Stimulated activated CD8-positive, alpha-beta memory T cell treated with anti-CD3 and anti-CD28 coated beads, Interleukin-12 subunit alpha, Interleukin-12 subunit beta, amount 100 ng/mL, for 24 hours (primary cell): ENCODE data around the gene DCAF7.

Source experiments
- DNase-seq: peaks from one replicate; pipeline ENCODE4 v3.0.0-alpha.2; 2020; ENCODE audit errors: extremely low read depth

Gene DCAF7, protein sequence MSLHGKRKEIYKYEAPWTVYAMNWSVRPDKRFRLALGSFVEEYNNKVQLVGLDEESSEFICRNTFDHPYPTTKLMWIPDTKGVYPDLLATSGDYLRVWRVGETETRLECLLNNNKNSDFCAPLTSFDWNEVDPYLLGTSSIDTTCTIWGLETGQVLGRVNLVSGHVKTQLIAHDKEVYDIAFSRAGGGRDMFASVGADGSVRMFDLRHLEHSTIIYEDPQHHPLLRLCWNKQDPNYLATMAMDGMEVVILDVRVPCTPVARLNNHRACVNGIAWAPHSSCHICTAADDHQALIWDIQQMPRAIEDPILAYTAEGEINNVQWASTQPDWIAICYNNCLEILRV

DNA sequence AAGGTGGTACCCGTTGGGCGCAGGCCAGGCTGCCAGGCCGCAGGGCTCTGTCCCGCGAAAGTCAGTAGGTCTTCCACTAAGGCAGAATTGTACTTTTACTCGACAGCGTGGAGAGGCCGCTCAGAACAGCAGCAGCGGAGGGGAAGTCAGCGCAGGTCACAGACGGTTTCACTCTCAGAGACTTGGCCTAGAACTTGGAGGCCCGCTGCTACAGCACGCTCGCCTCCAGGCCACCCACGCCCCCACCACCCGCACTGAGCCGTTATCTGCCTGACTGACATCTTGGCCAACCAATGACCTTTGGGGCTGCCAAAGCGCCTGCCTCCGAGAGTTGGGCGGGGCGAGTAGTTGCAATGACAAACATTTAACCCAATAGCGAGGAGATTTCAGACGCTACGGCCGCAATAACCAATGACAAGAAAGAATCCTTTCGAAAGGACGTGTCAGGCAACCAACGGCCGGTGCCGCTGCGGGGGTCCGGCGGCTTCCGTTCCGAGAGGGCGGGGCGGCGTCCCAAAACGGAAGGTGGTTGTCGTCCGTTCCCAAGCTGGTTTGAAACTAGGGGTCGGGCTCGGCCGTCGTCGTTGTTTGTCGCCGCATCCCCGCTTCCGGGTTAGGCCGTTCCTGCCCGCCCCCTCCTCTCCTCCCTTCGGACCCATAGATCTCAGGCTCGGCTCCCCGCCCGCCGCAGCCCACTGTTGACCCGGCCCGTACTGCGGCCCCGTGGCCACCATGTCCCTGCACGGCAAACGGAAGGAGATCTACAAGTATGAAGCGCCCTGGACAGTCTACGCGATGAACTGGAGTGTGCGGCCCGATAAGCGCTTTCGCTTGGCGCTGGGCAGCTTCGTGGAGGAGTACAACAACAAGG is at the start of gene DCAF7:
Gene DCAF7 (plus strand): TSS at position 532 of the 871 bp plus-strand sequence. CDS start 201 bp downstream, at position 733.
- DNase-seq = peak; percentile 99

DNA sequence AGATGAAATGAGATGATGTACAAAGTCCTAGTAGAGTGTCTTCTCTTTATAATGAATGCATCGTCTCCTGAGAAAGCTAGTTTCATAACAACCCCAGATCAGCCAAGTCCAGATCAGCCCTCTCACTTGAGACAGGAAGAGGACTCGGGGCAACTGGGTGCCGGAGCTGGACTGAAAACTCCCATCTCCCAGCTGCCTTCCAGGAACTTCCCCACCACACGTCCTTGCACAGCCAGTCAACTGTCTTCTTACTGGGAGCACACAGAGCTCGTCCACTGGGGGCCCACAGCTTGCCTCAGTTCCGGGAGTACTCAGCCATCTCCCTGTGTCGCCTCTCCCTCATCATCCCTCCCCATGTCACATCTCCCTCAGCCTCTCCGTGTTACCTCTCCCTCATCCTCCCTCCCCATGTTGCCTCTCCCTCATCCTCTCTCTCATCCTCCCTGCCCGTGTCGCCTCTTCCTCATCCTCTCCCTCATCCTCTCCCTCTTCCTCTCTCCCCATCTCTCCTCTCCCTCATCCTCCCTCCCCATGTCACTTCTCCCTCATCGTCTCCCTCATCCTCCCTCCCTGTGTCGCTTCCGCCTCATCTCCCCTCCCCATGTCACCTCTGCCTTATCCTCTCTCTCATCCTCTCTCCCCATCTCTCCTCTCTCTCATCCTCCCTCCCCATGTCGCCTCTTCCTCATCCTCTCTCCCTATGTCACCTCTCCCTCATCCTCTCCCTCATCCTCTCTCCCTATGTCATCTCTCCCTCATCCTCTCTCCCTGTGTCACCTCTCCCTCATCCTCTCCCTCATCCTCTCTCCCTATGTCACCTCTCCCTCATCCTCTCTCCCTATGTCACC is 49.5 kb upstream of the DCAF7 start:
- DNase-seq = no peak

DNA sequence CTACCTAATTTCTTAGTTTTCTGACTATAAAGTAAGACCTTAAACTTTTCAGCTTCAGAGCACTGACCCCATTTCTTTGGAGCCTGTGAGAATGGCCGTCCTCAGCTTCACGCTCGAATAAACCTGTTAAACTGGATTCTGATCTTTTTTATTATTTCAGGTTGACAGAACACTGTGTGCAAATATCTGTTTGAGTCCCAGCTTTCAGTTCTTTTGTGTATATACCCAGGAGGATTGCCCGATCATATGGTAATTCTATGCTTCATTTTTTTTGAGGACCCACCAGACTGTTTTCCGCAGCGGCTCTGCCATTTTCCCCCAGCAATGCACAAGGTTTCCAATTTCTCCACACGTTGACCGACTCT is 47.0 kb upstream of the DCAF7 start:
- DNase-seq = no peak

DNA sequence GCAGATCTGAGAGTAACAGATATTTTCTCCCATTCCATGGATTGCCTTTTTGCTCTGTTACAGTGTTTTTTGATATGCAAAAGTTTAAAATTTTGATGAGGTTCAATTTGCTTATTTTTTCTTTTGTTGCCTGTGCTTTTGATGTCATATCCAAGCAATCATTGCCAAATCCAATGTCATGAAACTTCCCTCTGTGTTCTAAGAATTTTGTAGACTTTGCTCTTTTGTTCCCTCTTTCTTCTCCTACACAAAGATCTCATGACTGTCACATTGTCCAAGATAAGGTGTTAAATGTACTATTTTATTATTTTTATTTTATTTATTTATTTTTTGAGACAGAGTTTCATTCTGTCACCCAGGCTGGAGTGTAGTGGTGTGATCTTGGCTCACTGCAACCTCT is 46.0 kb upstream of the DCAF7 start:
- no peak for DNase-seq

DNA sequence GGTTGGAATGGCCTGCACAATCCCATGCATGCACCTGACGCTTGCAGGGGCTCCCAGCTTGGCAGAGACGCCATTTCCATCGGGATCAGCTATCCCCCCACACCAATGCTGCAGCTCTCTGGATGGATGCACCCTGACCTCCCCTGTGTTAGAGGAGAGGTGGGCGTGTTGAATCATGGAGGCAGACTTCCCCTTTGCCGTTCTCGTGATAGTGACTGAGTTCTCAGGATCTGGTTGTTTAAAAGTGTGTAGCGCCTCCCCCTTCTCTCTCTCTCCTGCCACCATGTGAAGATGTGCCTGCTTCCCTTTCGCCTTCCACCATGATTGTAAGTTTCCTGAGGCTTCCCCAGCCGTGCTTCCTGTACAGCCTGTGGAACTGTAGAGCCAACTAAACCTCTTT is 44.9 kb upstream of the DCAF7 start:
- no peak for DNase-seq

DNA sequence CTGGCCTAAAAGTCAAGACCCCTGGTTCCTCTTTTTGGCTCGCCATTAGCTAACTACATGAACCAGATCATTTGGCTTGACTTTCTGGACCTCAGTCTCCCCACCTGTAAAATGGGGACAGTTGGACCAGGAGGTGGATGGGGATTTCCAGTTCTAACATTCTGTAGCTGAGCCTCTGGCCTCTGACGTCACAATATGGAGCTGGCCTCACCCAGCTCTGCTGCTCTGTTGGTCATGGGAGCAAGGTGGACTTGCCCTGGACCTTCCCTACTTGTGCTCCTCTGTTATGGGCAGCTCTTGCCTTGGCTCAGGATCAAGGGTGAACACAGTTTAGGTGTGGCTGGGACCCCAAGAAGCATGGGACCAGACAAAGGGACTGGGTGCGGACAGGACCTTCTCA is 43.6 kb upstream of the DCAF7 start:
- no peak for DNase-seq

DNA sequence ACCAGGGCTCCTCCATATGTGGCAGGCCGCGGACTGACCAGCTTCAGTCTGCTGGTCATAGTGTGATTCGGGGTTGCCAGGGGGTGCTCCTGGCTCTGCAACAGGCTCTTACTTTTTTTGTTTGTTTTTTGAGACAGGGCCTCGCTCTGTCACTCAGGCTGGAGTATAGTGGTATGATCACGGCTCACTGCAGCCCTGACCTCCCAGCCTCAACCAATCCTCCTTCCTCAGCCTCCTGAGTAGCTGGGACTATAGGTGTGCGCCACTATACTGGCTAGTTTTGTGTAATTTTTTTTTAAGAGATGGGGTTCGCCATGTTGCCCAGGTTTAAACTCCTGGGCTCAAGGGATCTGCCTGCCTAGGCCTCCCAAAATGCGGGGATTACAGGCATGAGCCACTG is 38.9 kb upstream of the DCAF7 start:
- DNase-seq = no peak

DNA sequence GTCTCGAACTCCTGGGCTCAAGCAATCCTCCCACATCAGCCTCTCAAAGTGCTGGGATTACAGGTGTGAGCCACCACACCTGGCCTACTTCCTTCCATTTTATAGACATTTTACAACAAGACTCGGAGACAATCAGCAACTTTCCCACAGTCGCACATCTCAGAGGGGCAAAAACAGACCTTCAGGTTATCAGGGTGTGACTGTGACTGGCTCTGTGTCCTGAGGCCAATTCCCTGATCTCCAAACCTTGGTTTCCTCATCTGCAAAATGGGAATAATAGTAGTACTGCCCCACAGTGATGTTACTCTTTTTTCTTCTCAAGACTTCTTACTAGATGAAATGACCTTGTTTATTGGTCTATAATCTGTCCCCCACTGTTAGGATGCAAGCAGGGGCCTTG is 37.9 kb upstream of the DCAF7 start:
- DNase-seq = no peak

DNA sequence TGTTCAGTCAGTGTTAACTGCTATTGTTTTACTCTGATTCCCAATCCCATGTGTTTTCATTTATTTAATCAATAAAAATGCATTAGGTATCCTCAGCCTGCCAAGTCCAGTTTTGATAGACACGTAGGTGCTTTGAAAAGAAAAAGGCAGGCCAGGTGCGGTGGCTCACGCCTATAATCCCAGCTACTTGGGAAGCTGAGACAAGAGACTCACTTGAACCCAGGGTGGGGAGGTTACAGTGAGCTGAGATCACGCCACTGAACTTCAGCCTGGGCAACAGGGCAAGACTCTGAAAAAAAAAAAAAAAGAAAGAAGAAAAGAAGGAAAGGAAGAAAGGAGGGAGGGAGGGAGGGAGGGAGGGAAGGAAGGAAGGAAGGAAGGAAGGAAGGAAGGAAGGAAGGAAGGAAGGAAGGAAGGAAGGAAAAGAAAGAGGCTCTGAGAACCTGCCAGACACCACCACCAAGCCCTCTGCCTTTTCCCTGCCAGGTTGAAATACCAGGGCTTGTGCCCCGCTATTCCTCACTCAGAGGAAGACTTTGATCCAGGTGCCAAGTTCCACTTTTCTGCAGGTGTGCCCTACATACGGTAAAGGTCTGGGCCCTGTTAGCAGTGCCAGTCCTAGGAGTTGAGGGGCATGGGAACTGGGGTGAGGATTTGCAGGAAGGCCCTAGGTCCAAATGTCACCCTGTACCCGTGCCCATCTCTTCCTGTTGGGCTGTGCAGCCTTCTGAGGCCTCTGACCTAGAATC is 37.2 kb upstream of the DCAF7 start:
- no peak for DNase-seq

DNA sequence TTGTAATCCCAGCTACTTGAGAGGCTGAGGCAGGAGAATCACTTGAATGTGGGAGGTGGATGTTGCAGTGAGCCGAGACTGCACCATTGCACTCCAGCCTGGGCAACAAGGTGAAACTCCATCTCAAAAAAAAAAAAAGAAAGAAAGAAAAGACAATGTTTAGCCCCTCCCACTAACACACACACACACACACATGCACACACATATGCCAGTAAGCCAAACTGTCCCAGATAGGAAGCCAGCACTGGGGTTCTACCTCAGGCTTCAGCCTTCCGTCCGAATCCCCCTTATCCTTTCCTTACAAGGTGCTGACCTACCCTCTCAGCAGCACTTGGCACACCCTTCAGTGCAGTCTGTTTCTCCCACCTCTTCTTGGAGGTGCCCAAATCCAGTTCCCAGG is 35.8 kb upstream of the DCAF7 start:
- DNase-seq = no peak

DNA sequence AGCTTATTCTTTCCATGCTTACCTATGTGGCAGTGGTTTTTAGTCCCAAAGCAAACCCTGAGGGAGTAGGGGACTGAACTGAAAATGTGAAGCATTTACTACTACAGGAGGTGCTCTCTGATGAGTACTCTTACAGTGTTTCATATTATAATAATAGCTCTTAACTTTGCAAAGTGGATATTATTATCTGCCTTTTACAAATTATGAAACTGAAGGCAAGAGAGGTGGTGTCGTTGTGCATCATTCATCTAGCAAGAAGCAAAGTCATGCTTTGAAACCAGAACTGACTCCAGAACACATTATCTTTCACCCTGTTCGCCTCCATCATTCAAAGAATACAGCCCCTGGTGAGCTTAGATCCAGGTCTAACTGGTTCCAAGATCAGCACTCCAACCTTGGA is 35.3 kb upstream of the DCAF7 start:
- DNase-seq = no peak

DNA sequence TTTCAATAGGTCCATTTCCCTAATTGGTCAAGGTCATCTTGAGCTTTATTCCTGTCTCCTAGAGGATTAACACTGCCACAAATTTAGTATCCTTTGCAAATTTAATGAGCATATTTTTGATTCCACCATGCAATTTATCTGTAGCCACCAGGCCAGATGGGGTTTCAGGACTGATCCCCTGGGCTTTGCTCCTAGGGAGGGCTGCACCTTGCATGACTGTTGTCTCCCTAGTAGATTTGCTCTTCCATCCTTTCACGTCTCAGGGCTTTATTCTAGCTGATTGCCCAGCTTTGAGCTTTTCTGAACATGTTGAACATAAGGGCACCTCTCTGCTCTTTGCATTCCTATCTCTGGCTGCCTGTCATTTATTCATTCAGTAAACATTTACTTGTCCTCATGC is 34.9 kb upstream of the DCAF7 start:
- no peak for DNase-seq

DNA sequence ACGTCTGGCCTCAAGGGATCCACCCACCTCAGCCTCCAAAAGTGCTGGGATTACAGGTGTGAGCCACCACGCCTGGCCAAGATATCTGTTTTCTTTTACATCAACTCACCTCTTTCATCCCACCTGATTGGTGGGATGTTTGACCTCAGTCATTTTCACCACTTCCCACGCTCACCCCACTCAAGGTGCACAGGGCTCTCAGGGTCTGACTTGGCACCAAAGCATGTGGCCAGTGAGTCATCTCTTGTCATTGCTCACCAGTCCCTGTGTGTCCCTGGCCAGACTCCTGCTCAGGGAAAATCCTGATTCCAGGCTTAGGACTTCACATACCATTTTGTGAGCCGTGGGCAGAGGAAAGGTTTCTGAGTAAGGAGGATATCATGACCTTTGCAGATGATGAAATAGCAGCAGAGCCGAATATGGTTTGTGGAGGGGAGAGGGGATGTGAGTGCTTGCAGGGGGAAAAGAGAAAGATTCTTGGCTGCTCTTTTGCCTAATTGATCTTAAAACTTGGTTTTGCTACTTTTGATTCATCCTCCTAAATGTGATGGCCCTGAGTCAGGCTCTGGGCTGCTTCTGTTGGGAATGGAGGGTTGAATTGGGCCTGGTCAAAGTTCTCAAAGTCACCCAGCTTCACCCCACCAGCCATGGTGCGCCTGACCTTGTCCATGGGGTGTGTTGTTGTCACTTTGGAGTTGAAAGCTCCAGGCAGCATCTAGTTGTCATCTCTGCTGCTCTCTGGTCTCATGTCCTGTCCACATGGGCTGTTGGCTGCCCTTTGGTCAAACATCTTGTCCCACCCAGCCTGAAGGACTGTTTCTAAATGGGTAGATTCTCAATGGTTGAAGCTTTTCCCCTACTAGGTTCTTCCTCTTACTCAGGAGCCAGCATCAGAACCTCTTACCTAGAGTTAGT is 33.1 kb upstream of the DCAF7 start:
- no peak for DNase-seq

DNA sequence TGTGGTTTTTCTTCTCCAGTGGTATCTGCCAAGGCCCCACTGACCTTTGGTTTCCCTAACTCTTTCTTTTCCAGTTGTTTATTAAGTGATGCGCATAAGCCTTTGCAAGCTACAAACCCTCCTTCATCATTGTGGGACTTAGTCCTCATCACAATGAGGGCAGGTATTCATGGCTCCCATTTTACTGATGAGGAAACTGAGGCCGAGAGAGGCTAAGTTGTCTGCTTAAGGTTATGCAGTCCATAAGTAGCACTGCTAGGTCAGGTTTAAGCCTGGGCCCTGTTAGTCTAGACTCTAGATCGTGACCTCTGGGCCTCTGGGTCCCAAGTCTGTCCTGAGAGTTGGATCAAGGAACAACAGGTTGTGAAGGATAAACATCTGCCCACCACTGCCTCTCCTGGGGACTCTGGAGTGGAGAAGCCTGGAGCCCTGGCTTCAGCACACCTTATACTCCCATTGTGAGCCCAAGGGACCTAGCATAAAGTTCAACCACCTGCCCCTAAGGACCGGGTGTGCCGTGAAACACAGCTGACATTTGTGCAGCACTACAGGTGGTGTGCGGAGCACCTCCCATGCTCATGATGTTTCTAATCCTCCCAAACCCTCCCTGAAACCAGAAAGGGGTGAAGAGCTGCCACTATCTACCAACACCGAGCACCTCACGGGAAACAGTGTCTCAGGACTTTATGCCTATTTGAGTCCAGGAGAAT is 32.3 kb upstream of the DCAF7 start:
- no peak for DNase-seq

DNA sequence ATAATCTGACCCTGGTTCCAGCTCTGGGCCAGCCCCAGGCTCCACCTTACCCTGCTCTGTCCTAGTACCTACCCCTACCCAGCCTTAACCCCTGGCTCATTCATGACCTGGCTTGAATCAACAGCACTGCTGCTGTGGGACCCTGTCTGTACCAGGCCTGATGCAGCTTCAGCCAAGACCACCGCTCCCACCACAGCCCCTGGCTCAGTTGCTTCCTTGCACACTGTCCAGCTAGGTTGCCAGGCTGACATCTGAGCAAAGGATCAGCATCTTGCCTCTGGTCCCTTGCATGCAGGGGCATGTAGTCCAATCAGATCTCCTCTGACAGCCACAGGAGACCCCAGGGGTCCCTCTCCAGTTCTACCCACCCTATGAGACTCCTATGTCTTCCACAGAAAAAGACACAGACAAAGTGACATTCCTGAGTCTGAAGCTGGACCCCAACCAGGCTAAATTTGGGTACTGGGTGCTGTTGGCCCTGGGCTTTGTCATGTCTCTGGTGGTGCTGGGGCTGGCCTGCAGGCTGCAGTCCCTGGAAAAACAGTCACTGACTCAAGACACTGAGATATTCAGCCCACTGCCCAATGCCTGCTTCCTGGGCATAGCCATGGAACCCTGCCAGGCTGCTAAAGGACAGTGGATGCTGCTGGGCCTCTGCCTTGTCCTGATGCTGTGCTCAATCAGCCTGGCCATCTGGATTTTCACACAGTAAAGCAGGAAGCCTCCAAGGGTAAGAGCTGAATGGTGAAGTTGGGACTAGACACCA is 31.0 kb upstream of the DCAF7 start:
- DNase-seq = no peak

DNA sequence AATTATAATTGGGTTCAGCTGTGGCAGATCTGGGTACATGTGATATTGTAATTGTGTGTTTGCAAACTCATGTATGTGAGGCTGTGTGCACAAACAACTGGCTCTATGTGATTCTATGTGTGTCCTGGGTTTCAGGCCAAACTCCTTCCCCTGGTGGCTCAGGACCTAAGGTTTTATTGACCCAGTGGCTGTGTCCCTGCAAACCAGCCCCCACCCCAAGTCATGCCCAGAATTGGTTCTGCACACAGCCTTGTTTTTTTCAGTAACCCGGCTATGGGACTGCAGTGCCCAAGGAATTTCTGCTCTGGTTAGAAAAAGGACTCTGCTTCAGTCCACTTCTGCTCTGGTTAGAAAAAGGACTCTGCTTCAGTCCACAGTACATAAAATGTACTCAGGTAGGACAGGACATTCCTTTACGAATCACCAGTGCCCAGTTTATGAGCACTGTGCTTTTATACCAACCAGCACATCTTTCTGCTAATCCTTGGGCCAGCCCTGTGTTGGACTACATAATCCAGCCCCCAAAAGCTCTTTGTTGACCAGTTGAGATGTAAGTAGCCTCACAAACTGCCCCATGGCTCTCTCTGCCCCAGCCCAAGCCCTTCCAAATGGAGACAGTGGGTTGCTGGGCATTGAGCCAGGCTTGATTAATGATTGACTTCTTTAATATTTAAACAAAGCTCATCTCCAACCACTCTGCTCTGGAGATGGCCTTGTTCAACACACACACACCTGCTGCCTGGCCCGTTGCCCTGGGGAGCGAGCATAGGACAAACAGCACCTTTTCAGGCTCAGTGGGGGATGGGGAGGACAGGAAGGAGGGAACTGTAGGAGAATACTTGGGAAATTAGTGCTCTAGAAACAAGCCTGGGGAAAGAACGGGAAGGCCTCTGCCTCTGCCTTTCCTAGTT is 30.1 kb upstream of the DCAF7 start:
- DNase-seq = no peak

DNA sequence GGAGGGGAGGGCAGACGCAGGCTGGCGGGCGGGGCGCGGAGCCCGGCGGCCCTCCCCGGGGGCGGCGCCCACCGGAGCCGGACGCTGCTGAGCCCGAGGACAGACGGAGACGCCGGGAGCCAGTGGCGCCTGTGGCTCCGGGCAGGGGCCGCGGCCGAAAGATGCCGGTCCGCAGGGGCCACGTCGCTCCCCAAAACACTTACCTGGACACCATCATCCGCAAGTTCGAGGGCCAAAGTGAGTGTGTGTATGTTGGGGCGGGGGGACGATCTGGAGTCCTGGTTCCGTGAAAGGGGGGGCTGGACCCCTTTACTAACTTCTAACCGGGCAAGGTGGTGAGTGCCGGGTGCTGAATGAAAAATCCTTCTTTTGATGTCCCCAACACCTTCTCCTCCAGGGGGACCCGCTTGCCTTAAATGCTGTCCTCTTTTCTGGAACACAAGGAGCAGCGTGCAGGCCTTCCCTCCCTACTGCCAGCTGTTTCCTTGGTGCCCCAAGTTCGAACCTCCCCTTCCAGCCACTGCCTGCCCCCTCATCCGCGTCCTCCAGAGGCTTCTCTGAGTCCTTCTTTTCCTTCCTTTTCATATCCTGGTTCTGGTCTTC is 26.9 kb upstream of the DCAF7 start, which contains the start of gene KCNH6:
Gene KCNH6 (plus strand): TSS at position 106 of the 603 bp plus-strand sequence. CDS start 56 bp downstream, at position 162.
- DNase-seq = no peak
